HuH-7 (cell line): ENCODE results near the gene PDGFD.

Source experiments
- DNase-seq: peaks from one replicate; pipeline ENCODE4 v3.0.0; 2011; ENCODE audit warnings: low spot score

PDGFD gene

DNA sequence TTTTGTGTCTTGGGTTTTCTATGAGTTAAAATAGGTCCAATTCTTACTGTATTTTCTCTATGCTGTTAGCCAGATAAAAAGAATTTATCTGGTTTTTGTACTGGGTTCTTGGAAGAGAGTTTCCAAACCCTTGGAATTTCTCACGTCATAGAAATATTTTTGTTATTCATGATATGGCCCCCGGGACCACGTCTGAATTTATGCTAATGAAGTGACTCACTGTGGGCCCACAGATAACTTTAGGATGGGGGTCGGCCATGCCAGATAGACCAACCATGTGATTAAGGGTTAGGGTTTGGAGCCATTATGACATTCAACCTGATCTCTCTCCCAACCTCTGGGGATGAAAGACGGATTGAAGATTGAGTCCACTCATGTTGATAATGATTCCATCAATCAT is 163.1 kb downstream of the PDGFD start:
- DNase-seq: no peak

DNA sequence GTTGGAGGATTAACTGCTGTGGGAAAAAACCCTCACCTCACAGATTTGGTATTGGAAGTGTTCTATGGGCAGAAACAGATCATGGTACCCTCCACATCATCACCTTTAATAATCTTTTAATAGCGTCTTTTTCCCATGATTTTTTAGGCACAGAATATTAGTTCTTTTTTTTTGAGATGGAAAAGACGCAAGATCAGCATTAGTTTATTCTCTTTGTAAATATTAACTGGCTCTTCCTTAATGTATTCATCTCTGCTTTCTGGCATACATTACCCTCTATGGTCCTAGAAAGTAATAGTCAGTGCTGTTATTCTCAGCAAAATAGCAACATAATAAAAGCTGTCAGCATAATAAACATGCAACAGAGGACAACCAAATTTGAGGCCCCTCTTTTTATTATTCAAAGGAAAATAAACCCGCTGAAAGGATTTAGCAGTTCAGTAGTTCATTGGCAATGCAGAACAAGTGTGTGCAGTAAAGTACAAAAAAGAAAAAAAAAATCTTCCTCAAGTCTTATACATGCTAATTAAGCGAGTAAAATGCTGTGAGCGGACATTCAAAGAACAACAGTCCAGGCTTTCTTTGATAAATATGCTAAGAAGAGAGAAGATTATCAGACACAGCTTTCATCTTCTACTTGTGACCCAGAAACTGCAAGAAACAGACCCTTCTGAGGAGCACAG is 165.0 kb downstream of the PDGFD start:
- no peak for DNase-seq

DNA sequence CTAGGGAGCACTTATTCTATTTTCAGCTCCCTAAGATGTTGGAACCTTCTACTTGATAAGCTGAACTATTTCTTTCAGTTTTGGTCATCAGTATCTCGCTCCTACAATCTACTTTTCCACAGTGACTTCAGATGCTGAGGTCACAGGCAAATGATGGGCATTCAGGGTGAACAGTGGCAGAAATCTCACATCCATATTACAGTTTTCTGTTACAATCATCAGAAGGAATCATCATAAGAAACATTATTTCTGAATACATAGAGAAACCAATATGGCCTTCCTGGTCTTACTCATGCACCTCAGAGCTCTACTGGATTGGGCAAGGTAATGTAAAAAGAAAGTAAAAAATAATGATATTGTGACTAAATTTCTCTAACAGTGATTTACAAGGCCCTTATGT is 166.9 kb downstream of the PDGFD start:
- no peak for DNase-seq

DNA sequence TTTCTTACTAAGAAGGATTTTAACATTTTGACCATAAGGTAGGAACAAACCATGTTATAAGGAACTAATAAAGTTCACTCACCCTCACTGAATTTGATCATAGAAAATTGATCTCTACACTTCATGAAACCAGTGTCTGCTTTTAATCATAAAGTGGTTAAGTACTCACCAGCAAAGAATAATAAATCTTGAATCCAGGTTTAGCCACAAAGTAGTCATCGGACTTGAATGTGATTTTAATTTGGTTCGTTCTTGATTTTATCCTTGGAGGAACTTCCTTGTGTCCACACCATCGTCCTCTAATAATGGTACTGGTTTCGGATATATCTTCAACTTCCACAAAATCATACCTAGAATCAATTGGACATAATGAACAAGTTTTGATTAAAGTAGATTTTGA is 168.1 kb downstream of the PDGFD start:
- DNase-seq: no peak

DNA sequence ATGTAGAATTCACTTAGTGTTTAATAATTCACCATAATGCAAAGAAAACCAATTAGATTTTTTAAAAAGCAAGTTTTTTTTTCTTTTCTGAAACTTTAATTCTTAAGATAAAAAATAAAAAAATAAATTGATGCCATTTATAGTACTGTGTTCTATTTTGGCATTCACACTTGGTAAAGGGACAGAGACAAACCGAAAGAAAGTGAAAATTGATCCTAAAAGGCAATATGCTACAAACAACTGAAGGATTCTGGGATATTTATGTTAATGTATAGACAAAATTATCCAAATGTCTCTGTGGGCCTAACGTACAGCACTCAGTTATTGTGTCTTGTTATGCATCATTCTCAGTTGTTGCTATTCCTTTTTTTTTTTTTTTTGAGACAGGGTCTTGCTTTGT is 169.4 kb downstream of the PDGFD start:
- DNase-seq: no peak

DNA sequence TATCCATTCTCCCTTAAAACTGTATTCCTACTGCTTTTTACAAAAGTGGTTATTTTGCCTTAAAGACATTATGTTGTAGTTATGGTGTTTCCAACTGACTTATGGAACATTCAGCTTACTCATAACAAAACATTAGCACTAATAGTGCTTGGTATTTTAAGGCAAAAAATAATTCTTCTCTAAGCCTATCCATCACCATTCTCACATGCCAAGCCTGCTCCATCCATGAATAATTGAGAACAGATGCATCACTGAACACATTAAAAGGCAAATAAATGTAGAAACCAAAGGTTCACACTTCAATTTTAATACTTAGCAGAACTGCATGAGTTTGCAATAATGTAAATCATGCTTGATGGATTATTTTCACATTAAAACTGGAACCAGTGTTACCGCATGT is 169.9 kb downstream of the PDGFD start:
- DNase-seq: no peak

DNA sequence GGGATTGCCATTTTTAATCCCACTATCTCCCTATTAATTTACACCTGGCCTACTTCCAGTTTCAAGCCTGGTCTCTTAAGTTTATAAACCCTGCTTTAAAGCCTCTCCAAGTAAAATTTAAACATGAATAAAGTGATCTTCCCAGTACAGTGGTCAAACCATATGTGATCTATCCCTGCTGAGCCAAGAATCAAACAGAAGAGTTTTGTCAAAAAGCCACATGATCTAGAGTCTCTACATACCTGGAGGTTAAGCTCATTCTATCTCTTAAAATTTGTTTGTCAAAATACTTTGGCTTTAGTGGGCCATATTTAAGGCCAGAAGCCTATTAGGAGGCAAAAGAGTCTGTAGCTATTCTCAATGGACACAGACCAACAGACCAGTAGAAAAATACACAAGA is 170.4 kb downstream of the PDGFD start:
- no peak for DNase-seq

DNA sequence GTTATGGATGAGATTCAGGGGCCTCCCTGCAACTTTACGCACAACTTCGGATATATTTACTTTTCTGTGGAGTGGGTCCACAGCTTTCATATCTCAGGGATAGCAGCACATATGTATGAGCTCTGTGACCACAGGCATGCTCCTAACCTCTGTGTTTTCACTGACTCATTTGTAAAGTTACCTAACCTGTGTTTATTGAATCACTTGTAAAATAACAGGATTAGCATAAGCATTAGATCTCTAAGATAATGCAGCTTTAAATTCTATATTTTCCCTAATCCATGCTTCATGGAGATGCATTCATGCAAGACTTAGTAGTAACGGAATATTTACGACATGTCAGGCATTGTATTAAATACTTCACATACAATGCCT is 175.4 kb downstream of the PDGFD start:
- no peak for DNase-seq

DNA sequence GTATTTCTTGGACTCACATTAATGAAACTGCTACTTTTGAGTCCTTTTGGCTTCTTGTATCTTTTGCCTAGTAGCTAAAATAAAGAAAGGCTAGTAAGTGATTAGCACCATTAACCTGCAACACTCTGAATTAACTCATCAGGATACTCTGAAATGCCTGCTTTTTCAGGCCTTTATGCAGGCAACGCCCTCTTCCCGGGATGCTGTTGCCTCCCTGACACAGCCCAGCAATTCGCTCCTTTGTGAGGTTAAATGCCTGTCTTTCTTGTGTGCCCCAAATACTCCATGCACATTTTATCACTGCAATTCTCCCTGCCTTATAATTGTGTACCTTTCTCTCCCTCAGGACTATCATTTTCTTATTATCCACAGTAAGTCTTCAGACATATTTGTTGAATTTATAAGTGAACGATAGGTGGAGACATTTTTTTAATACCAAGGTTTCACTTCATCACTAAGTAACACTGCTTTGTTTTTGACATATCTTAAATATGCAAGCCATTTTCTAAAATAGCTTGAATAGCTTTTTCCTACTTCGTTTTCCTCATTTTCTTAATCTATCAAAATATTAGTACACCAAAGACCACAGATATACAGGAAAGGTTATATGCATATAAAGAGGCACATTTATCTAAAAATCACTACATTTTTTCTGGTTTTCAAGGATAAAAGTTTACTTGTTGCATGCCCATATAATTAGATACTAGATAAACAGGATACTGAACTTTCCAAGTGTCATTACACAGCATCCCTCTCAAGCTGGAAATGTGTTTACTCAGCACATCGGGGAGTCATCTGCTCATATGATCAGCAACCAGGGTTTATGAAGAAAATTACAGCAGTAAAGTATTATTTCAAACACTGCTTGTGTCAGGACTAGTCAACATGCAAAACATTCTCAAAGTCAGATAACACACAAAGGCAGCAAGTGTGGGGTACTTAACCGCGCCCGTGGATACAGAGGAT is 176.0 kb downstream of the PDGFD start:
- no peak for DNase-seq

DNA sequence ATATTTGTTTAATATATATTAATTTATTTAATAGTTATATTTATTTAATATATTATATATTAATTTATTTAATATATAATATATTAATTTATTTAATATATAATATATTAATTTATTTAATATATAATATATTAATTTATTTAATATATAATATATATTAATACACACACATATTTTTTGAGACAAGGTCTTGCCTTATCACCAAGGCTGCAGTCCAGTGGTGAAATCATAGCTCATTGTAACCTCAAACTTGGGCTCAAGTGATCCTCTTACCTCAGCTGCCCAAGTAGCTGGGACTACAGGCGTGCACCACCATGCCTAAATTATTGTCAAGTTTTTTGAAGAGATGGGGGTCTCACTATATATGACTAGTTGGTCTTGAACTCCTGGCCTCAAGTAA is 178.9 kb downstream of the PDGFD start:
- DNase-seq: no peak

DNA sequence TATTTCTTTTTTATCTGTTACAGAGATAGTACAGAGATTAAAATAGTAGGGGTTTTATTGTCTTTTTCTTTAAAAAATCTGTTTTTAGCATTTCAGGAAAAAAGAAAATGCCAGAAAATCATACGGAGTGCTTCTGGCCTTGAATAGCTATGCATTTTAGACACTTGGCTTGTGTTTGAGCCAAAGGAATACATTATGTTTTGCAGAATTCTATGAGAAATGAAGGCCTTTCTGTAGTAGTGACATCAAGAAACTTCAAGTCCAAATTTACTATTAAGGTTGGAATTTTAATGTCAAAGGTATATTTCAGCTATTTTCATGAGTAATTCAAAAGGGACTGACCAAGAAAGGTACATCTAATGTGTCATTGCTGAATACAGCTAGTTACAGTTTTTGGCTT is 183.8 kb downstream of the PDGFD start:
- DNase-seq: no peak

DNA sequence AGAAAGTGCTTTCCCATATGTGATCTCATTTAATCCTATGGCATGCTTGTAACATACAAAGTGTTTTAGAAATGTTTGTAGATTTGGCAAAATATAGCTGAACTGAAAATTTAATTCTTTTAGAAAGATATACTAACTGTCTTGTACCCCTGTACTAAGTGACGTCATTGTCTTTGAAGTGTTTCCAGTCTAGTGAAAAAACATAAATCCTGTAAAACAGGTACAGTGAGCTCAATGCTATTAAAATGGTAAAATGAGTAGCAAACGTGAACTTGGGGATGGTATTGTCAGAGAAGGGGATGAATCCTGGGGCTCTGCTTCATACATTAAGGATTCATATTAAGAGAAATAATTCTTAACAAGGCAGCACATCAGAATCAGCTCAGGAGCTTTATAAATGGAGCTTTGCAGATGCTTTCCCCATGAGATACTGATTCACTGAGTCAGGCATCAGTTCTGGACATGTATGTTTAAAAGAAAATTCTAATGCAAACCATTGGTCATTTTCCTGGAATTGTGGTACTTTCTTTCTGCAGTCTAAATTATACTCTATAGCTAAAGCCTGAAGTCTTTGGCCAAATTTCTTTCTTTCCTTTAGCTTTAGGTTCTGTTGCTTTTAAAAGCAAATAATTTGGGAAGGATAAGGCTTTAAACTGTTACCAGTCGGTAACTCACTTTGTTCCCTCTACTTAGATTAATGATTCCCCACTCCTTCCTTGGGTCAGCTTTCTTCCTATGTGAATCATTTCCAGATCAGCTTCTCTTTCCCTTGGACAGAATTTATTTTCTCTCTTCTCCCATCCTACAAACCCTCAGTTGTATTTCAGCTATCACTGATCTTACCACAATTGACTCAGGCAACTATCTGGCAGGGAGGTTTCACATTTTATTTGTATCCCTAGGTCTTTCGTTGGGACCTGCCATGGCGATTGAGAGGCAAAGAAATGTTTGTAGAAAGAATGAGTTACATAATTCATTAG is 185.0 kb downstream of the PDGFD start:
- no peak for DNase-seq

DNA sequence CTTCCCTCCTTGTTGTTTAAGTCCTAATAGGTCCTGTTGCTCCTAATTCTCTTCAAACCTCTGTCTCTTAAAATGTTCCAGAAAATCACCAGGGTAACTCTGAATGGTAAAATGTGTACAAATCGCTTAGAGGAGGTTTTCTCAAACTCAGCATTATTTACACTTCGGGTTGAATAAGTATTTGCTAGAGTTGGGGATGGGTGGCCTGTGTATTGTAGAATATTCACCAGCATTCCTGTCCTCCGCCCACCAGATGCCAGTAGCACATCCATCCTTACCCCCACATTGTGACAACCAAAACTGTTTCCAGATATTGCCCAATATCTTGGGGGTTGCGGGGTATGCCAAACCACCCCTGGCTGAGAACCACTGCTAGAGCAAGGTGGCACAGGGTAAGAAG is 191.9 kb downstream of the PDGFD start:
- no peak for DNase-seq

DNA sequence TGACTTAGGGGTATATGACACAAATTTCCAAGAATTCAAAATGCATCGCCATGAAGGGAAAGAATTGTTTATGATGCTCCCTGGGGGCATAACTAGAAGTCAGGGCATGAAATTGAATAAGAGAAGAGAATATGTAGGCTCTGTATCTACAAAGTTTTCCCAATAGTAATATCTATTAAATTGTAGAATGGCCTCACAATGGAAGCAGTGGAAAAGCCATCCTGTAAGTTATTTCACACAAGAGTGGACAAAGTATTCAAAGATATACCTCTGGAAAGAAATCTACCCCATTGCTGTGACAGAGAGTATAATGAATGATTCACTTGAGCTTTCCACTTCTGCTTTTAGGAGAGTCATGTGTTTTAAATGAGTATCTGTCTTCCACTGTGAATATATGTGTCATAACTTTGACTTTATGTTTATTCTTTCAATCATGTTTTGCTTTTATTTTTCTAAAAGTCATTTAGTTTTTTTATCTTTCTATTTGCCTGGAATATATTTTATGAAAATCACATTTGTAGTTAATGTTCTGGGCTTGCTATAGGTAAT is 193.2 kb downstream of the PDGFD start:
- no peak for DNase-seq

DNA sequence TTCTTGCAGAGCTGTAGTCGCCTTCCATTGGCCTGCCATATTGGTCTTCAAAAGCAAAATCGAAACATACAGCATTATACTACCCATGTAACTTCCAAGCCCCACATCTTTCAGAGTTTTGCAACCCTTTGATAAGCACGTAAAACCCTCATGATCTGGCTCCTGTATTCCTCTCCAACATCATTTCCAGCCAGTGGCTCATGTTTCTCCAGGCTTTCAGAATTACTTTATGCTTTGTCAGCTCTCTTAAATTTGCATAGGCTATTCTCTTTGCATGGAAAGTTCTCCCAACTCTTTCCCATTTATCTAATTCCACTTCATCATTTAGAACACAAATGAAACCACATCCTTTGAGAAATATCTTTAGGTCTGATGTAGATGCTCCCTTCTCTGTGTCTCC is 195.3 kb downstream of the PDGFD start:
- DNase-seq: no peak

DNA sequence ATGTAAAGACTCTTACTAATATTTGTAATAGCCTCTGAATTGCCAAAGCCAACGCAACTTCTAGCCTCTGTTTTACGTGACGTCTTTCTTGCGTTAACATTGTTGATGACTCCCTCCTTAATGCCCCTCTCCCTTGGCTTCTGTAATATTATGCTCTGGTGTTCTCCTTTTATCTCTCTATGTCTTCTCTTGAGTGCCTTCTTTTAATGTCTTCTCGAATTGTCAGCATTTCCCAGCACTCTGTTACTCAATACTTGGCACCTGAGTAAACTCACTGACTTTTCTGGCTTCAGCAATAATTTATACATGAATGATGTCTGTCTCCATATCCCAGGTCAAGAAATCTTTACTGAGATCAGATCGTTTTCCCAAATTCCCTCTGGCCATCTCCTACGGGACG is 196.0 kb downstream of the PDGFD start:
- no peak for DNase-seq

DNA sequence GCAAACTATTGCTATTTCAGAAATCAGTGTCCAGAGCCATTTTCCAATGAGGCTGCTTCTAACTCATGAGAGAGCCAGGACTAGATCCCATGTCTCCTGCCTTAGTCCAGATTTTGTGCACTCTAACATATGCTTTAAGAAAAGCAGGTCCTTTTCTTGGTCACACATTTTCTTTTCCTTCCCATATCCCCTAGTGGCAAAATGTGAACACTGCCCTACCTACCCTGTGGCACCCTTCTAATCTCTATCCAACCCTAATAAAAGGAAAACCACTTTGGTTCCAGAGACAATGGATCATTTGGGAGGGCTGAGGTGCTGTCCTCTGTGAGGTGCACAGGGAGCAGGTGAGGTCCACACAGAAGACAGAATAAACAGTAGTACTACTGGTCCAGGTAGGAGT is 199.6 kb downstream of the PDGFD start:
- no peak for DNase-seq

DNA sequence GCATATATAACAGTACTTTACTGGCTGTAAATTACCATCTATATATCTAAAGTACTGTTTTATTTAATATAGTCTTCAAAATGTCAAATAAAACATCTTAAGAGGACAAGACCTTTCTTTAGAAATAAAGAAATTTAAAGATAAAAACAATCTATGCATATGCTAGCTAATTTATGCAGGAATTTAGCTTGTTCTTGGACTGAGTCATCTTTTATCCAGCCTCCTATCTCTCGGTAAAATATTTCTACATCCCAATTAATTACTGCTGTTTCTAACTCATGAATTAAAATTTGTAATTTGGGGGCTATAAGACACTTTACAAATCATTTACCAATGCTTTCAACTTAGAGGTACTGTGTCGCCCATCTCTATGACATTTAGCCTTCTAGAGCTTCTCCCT is 200.3 kb downstream of the PDGFD start:
- no peak for DNase-seq

DNA sequence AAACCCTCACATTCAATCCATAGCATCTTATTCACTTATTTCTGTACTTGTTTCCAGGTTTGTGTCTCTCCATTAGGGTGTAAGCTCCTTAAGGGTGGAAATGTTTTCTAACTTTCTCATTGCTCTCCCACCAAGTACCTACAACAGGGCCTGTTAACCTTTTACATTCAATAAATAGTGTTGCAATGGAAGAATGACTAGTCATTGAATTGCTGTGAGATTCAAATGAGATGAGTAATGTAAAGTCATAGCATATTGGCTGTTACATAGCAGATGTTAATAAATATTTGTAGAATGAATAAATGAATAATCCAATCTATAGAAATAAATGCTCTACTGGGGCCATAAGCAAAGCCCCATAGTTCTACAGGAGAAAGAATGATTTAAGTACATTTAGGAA is 202.9 kb downstream of the PDGFD start:
- DNase-seq: no peak

DNA sequence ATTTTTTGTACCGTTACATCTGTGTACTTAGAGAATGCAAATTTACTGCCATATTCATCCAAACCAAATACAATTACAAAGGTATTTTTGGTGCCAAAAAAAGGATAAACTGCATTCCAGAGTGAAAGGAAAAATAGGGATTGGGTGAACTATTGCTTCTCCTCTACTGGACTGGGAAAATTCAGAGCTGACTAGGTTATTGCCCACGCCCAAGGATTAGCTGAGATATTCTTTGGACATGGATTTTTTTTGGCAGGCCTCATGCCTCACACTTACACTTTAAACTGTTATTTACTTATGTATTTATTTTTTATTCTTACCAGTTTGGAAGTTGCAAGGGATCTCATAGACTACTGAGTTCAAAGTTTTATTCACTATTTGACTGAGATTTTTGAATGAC is 203.8 kb downstream of the PDGFD start:
- DNase-seq: no peak

DNA sequence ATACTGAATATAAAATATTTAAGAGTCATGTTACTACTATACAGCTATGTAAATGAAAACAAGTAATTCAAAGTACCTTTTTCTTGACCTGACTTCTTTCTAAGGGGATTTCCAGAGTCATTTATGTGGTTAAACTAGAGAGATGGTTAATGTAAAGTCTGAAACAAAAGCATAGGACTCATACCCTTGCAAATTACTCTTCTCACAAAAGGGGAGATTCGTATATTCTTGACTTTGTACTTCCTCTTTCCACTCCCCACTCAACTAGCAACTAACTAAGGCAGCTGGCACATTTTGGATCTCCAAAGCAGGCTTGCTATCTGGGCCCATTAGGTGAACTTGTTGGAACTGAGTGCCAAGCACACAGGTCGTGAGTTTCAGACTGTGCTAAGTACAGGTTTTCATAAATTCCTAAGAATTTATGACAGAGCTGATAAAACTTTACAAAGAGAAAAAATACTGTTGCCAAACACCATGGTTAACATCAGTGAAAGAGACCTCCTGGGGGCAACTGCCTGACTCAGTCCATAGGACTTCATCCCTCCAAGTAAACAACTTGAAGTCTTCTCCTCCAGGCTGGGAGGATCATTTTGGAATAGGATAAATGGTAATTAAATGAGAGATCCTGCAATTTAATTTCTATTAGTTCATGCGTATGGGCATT is 204.5 kb downstream of the PDGFD start:
- no peak for DNase-seq
